Natural killer cell (primary cell): Measurements from ENCODE around the gene BOC. TPM values are rescaled to one million over a fixed set of nuclear protein-coding genes. Genes with fewer than 3 reads are reported as not detected.

Experiments
- ATAC-seq, 3 donors: fragments of 150-1000 bp in 2 of 3; fragments of 200-7000 bp in 1 of 3; cut with Tn5 transposase; 1 replicate in 1 of 3; 2 replicates in 2 of 3; pipeline ENCODE4 v1.10.0; 2021; ENCODE audit warnings: mild to moderate bottlenecking in 2 of 3, moderate library complexity in 2 of 3
- DNase-seq, 2 donors: peaks; one replicate each; pipeline versions ENCODE4 v3.0.0 to v3.0.0-alpha.2; 2013 to 2021; ENCODE audit warnings: mixed read lengths in 1 of 2
- H3K27ac ChIP-seq: one replicate; pipeline ENCODE4 v1.5.1; 2013; ENCODE audit warnings: mild to moderate bottlenecking, low read length
- H3K27me3 ChIP-seq: one replicate; pipeline ENCODE4 v1.6.1; 2013; ENCODE audit warnings: low read length; ENCODE audit not compliant: control insufficient read depth, insufficient read depth
- H3K36me3 ChIP-seq: one replicate; pipeline ENCODE4 v1.6.1; 2013; ENCODE audit warnings: low read length; ENCODE audit not compliant: control insufficient read depth, insufficient read depth
- H3K4me1 ChIP-seq: one replicate; pipeline ENCODE4 v1.6.1; 2013; ENCODE audit warnings: low read length; ENCODE audit not compliant: control insufficient read depth, insufficient read depth
- H3K4me3 ChIP-seq: one replicate; pipeline ENCODE4 v1.5.1; 2013; ENCODE audit warnings: low read length
- H3K9me3 ChIP-seq: one replicate; pipeline ENCODE4 v1.6.1; 2013; ENCODE audit warnings: low read length; ENCODE audit not compliant: control insufficient read depth, insufficient read depth
- H3K27ac Mint-ChIP-seq, 2 donors: one replicate each; pipeline ENCODE4 v1.8.0; 2022; ENCODE audit warnings: mild to moderate bottlenecking in 2 of 2, mixed read lengths in 2 of 2, moderate library complexity in 1 of 2
- H3K27me3 Mint-ChIP-seq, 2 donors: one replicate each; pipeline ENCODE4 v1.8.0; 2022; ENCODE audit warnings: low read depth in 2 of 2, mixed read lengths in 2 of 2
- H3K36me3 Mint-ChIP-seq: one replicate; pipeline ENCODE4 v1.8.0; 2022; ENCODE audit warnings: mixed read lengths
- H3K4me1 Mint-ChIP-seq, 2 donors: one replicate each; pipeline ENCODE4 v1.8.0; 2022; ENCODE audit warnings: mixed read lengths in 2 of 2
- H3K4me3 Mint-ChIP-seq: one replicate; pipeline ENCODE4 v1.8.0; 2022; ENCODE audit warnings: mild to moderate bottlenecking, moderate library complexity, mixed read lengths
- H3K9me3 Mint-ChIP-seq, 2 donors: one replicate each; pipeline ENCODE4 v1.8.0; 2022; ENCODE audit warnings: mixed read lengths in 2 of 2
- WGBS: methylation state at CpG from one replicate; pipeline ENCODE4 v1.1.7; 2013; ENCODE audit warnings: missing lambda C conversion rate; ENCODE audit not compliant: insufficient coverage; 5-methylcytosine and 5-hydroxymethylcytosine counted together
- intact Hi-C: fragments of 100-400 bp; cut with micrococcal nuclease; formaldehyde crosslinking; loops from one replicate; pipeline ENCODE4 v1.14.2; 2022
- total RNA-seq, 4 donors: library from RNA; stranded (reverse); fragments of 120-200 nt in 1 of 4; gene quantifications; one replicate each; pipeline versions ENCODE4 v1.2.3 to v1.2.4, GENCODE V29; 2013 to 2022
- TF ChIP-seq, protein P1 (sequence below): fragments of 200-600 bp; IDR thresholded peaks from one replicate; pipeline ENCODE4 v1.8.0; 2022; ENCODE audit warnings: antibody characterized with exemption

BOC gene
- total RNA-seq, 3 donors from 2014 or later (not counting 1 experiment from before 2014, with no cell fraction given), result 0.10 TPM; not detected in 2

DNA sequence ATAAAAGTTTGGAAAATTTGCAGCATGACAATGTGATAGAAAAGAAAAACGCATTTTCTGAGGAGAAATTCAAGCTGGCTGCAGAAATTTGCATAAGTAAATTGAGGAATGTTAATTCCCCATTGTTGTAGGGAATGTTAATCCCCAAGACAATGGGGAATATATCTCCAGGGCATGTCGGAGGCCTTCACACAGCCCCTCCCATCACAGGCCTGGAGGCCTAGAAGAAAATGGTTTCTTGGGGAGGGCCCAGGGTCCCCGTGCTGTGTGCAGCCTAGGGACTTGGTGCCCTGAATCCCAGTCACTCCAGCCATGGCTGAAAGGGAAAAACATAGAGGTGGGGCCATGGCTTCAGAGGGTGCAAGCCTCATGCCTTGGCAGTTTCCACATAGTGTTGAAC, 101.1 kb downstream of the BOC start:
- no peaks in the 10 kb centered on the region for H3K27me3 ChIP-seq
- Mint-ChIP-seq H3K27ac (no peak overlapping the region), H3K4me3 (no peak overlapping the region), H3K4me1 (peaks cover 5 to 7% of the 10 kb centered on the region in 2 donors), H3K36me3 (peaks cover 29% of the 10 kb centered on the region), H3K27me3 (no peaks in the 10 kb centered on the region), H3K9me3 (peaks cover 6 to 11% of the 10 kb centered on the region in 2 donors)
- no peak overlapping the region for H3K4me3 ChIP-seq
- no peaks in the 10 kb centered on the region for H3K4me1 ChIP-seq
- ATAC-seq, result no peak
- DNase-seq, result no peak
- H3K27ac ChIP-seq, result no peak overlapping the region
- intact Hi-C loops, result no loop called here
- H3K9me3 ChIP-seq, result no peaks in the 10 kb centered on the region
- no peaks in the 10 kb centered on the region for H3K36me3 ChIP-seq
- 94% methylated on average over 2 of the region's 3 CpGs for WGBS
- TF ChIP-seq, protein P1, sequence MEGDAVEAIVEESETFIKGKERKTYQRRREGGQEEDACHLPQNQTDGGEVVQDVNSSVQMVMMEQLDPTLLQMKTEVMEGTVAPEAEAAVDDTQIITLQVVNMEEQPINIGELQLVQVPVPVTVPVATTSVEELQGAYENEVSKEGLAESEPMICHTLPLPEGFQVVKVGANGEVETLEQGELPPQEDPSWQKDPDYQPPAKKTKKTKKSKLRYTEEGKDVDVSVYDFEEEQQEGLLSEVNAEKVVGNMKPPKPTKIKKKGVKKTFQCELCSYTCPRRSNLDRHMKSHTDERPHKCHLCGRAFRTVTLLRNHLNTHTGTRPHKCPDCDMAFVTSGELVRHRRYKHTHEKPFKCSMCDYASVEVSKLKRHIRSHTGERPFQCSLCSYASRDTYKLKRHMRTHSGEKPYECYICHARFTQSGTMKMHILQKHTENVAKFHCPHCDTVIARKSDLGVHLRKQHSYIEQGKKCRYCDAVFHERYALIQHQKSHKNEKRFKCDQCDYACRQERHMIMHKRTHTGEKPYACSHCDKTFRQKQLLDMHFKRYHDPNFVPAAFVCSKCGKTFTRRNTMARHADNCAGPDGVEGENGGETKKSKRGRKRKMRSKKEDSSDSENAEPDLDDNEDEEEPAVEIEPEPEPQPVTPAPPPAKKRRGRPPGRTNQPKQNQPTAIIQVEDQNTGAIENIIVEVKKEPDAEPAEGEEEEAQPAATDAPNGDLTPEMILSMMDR, result no peak

GRCh38 chr3:113314923-113315322, 103.6 kb downstream of the BOC start:
- DNase-seq, result no peak
- no peaks in the 10 kb centered on the region for H3K9me3 ChIP-seq
- ATAC-seq, result no peak
- H3K4me3 ChIP-seq, result no peak overlapping the region
- peaks cover 29% of the 10 kb centered on the region for H3K36me3 Mint-ChIP-seq
- H3K27me3 ChIP-seq, result no peaks in the 10 kb centered on the region
- TF ChIP-seq, protein P1, result no peak
- no peak overlapping the region for H3K27ac ChIP-seq
- no CpG with 5 or more reads among the region's 2 CpGs for WGBS
- intact Hi-C loops, result no loop called here
- peaks cover 6 to 11% of the 10 kb centered on the region in 2 donors for H3K9me3 Mint-ChIP-seq
- no peaks in the 10 kb centered on the region for H3K27me3 Mint-ChIP-seq
- H3K4me1 ChIP-seq, result no peaks in the 10 kb centered on the region
- no peak overlapping the region for H3K4me3 Mint-ChIP-seq
- no peaks in the 10 kb centered on the region for H3K36me3 ChIP-seq
- H3K4me1 Mint-ChIP-seq, result peaks cover 5 to 7% of the 10 kb centered on the region in 2 donors
- no peak overlapping the region for H3K27ac Mint-ChIP-seq

DNA sequence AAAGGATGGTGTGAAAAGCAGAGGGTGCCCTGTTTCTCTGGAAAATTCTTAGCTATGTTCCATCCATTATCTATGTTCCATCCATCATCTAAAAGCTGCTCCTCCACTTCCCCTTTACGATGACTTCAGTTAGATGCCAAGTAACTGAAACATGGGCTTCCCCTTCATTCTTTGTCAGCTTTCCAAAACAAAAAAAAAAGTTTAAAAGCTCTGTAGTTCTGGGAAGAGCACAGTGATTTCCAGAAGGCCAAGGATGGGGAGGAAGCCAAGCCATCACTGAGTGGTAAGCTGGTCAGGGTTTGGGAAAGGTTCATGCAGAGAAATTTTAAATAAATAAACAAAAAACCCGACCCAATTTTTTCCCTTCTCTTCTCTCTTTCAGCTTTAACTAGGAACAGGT, 118.4 kb downstream of the BOC start:
- no peaks in the 10 kb centered on the region for H3K27me3 Mint-ChIP-seq
- ATAC-seq, result no peak
- Histone ChIP-seq H3K27ac (no peak overlapping the region), H3K27me3 (no peaks in the 10 kb centered on the region), H3K9me3 (no peaks in the 10 kb centered on the region), H3K4me3 (no peak overlapping the region), H3K4me1 (no peaks in the 10 kb centered on the region), H3K36me3 (no peaks in the 10 kb centered on the region)
- TF ChIP-seq, protein P1, result no peak
- H3K9me3 Mint-ChIP-seq, result no peaks in the 10 kb centered on the region
- WGBS, result 60% methylated on average over 2 of the region's 2 CpGs
- H3K36me3 Mint-ChIP-seq, result no peaks in the 10 kb centered on the region
- no peak for DNase-seq
- no peak overlapping the region for H3K27ac Mint-ChIP-seq
- H3K4me1 Mint-ChIP-seq, result no peaks in the 10 kb centered on the region
- intact Hi-C loops, result no loop called here
- H3K4me3 Mint-ChIP-seq, result no peak overlapping the region

GRCh38 chr3:113330742-113331141, 119.4 kb downstream of the BOC start:
- no peaks in the 10 kb centered on the region for H3K9me3 Mint-ChIP-seq
- no peak overlapping the region for H3K27ac Mint-ChIP-seq
- Histone ChIP-seq H3K9me3 (no peaks in the 10 kb centered on the region), H3K27me3 (no peaks in the 10 kb centered on the region), H3K36me3 (no peaks in the 10 kb centered on the region), H3K27ac (no peak overlapping the region), H3K4me3 (no peak overlapping the region), H3K4me1 (no peaks in the 10 kb centered on the region)
- 94% methylated on average over 2 of the region's 2 CpGs for WGBS
- intact Hi-C loops, result no loop called here
- ATAC-seq, result no peak
- TF ChIP-seq, protein P1, result no peak
- H3K36me3 Mint-ChIP-seq, result no peaks in the 10 kb centered on the region
- H3K4me3 Mint-ChIP-seq, result no peak overlapping the region
- no peaks in the 10 kb centered on the region for H3K27me3 Mint-ChIP-seq
- DNase-seq, result no peak
- H3K4me1 Mint-ChIP-seq, result no peaks in the 10 kb centered on the region
